Measurements from ENCODE around the gene GSK3B. TPM values are rescaled to one million over a fixed set of nuclear protein-coding genes. Genes with fewer than 3 reads are reported as not detected.

GSK3B gene
- total RNA-seq, 1 experiment from 2014 or later: 61.7 TPM

GRCh38 chr3:119779731-119780383, 314.4 kb downstream of the GSK3B start:
- DNase-seq (ENCODE audit: low read depth): no peak

- DNase-seq (ENCODE audit: low read depth): no peak
These were observed 315.4 kb downstream of the GSK3B start for GRCh38 chr3:119778811-119779210.

- no peak for DNase-seq (ENCODE audit: low read depth)
These were observed 316.1 kb downstream of the GSK3B start for GRCh38 chr3:119778176-119778575.

- DNase-seq (ENCODE audit: low read depth): no peak
These were observed 317.9 kb downstream of the GSK3B start for GRCh38 chr3:119776304-119776703.

- no peak for DNase-seq (ENCODE audit: low read depth)
These were observed 319.8 kb downstream of the GSK3B start for GRCh38 chr3:119774444-119774843.

Other genes starting within 250 kb of the GSK3B start
- gene GPR156, start 190.8 kb upstream of the GSK3B start, total RNA-seq (2014; rRNA removed; shearing (Covaris generic)): 0.66 and 2.2 TPM in 2 replicates

Measured in M059J (cell line).